ENCODE results near the gene RTP2.

The RTP2 gene

DNA sequence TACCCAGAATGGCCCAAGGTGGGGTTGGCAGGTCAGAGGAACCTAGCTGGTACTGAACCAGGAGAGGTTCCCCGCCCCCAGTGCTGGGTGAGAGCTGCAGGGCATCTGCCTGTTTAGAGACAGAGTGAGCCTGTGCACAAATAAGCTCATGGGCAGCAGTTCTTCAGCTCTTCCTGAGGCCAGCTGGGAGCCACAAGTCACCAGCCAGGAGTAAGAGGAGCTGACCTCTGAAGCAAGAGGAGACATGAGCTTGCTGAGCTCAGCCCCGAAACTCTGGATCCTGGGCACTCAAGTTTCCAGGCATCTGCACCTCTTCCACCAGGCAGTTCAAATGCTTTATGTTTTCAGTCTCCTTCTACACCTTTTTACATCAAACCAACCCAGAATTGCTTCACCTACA lies 2.1 kb downstream of the RTP2 start:
- TF ChIP-seq, protein P1, sequence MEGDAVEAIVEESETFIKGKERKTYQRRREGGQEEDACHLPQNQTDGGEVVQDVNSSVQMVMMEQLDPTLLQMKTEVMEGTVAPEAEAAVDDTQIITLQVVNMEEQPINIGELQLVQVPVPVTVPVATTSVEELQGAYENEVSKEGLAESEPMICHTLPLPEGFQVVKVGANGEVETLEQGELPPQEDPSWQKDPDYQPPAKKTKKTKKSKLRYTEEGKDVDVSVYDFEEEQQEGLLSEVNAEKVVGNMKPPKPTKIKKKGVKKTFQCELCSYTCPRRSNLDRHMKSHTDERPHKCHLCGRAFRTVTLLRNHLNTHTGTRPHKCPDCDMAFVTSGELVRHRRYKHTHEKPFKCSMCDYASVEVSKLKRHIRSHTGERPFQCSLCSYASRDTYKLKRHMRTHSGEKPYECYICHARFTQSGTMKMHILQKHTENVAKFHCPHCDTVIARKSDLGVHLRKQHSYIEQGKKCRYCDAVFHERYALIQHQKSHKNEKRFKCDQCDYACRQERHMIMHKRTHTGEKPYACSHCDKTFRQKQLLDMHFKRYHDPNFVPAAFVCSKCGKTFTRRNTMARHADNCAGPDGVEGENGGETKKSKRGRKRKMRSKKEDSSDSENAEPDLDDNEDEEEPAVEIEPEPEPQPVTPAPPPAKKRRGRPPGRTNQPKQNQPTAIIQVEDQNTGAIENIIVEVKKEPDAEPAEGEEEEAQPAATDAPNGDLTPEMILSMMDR (IDR thresholded peaks at IDR 0.05), result no peak

- TF ChIP-seq, protein P1 (IDR thresholded peaks at IDR 0.05), result no peak
Measured at GRCh38 chr3:187698499-187699399, 3.6 kb downstream of the RTP2 start.

- TF ChIP-seq, protein P1 (IDR thresholded peaks at IDR 0.05), result no peak
Measured at GRCh38 chr3:187696021-187696420, 6.3 kb downstream of the RTP2 start.

GRCh38 chr3:187695449-187695848 lies 6.9 kb downstream of the RTP2 start:
- TF ChIP-seq, protein P1 (IDR thresholded peaks at IDR 0.05), result no peak

- TF ChIP-seq, protein P1 (IDR thresholded peaks at IDR 0.05), result no peak
Measured at GRCh38 chr3:187694801-187695200, 7.6 kb downstream of the RTP2 start.

- TF ChIP-seq, protein P1 (IDR thresholded peaks at IDR 0.05), result no peak
Measured at GRCh38 chr3:187693431-187693830, 8.9 kb downstream of the RTP2 start.

DNA sequence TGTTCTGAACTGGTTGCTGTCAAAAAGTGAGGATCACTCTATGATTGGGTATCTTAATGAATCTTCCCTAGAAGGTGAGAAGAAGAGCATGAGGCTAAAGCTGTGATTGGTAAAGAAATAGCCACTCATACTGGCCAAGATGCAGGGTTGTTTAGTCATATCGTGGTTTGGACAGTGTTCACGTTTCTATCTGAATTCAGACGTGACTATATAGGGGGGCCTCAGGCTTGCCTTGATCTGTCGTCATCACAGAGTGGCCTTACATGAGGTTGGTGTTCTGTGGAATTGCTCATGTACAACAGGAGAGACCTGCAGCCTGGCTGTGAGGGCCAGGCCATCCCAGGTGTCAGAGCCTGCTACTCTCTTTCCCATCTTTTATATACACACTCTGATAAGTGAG lies 12.4 kb downstream of the RTP2 start:
- TF ChIP-seq, protein P1 (IDR thresholded peaks at IDR 0.05), result no peak

Data from LNCAP (cell line).